NCI-H69 (cell line): ENCODE data around the gene CDHR1.
A peak's percentile ranks its signal among the peaks of the same experiment; 100 is the strongest.

Experiments
- DNase-seq: peaks from one replicate; lab custom pipeline; 2025; lab: John Stamatoyannopoulos, UW

Gene CDHR1

DNA sequence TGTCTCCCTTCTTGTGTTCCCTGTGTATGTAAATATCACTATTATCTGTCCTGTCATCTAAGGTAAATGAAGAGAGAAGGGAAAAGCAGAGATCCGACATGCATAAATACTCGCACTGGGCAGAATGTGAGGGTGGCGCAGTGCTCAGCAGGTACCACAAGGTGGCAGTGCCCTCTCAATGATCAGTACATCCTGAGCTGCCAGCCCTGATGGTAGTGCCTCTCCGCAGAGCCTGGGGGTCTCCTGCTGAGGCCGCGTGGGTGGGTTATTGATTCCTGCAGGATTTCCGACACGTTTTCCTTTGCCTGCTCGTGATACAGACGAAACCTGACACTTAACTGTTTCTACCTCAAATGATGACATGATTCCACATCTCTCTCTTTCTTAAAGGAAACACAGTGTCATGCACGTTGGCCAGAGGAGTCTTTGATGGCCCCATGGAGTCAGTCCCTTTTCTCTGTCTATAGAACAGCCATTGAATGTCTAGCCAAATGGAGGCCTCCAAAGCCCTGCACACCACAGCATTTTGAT lies 70.3 kb downstream of the CDHR1 start:
- DNase-seq: peak; percentile 63

DNA sequence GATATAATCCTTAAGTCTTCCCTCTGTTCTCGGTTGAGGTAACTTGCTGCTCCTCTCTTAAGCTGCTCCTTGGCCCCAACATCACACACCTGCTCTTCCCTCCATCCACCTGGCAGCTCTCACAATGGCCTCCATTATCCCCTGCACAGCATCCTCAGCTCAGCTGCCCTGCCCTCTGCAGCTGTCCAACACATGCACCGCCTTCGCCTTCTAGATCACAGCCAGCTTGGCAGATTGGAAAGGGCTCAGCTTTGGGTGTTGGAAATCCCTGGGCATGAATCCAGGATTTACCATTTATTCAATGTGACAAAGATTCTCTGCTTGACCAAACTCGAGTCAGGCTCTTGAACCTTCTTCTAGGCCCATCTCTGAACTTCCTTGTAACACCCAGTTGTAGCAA lies 71.1 kb downstream of the CDHR1 start:
- DNase-seq: peak; percentile 47

DNA sequence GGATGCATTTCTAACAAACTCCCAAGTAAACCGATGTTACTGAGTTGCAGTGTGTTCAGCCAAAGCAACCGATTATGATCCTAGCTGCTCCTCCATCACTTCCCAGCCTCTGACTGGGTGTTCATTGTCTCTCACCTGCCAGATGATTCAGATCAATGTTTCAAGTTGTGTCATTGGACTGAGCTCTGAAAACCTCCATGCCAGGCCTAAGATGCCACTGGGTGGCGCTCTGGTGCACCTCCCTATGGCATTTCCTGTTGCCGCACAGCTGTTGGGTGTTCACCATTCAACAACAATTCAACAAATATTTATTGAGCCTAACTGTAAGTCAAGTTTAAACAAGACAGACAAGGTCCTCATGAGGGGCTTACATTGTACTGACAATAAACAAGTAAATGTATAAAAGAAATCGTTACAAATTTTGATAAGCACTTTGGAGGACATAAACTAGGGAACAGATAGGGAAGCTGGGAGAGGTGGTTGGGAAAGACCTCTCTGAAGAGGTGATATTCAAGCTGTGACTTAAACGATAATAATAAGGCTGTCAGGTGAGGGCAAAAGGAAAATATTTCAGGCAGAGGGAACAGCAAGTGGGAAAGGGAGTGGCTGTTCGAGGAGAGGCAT lies 73.3 kb downstream of the CDHR1 start:
- DNase-seq: peak; percentile 46

DNA sequence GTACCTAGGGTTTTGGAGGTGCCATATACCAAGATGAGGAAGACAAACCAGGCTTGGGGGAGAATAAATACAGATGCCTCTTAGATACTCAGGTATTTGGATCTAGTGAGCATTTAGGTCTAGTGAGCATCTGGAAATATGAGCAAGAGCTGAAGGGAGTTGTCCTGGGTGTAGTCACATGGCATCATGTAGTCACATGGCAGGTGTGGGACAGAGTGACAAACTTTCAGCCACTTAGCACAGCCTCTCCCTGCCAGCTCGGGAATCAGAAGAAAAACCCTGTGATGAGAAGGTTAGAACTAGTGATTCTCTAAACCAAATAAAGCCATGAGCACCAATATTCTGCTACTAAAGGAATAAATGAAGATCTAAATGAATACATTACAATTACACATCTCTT lies 74.8 kb downstream of the CDHR1 start:
- no peak for DNase-seq
